Measurements from ENCODE around the gene CFAP58.

The CFAP58 gene

DNA sequence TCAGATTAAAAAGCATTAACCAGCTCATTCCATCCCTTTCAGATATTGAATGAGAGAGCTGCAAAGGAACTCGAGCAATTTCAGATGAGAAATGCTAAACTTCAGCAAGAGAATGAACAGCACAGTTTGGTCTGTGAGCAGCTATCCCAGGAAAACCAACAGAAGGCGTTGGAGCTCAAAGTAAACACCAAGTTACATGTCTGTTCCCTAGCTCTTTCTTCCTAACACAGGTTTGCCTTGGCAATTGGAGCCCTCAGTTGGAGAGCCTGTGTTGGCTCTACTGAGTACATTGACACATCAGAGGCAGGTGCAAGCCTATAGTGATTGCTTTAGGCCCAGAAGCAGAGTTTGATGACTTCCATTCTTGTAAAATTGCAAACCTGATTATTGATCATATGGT, 14.7 kb downstream of the CFAP58 start:
- CTCF ChIA-PET, result interaction anchor here (1.4 to 2.1 kb wide), 3 partner anchors 15 to 95 kb away, joined by 4 to 10 read pairs (median 9); partner anchors contain the start of gene CFAP58
- POLR2A ChIA-PET, result no interaction called here
- no peak overlapping the region for H3K4me3 ChIP-seq (ENCODE audit: low read depth, low read length)
- TF ChIP-seq, protein P1, sequence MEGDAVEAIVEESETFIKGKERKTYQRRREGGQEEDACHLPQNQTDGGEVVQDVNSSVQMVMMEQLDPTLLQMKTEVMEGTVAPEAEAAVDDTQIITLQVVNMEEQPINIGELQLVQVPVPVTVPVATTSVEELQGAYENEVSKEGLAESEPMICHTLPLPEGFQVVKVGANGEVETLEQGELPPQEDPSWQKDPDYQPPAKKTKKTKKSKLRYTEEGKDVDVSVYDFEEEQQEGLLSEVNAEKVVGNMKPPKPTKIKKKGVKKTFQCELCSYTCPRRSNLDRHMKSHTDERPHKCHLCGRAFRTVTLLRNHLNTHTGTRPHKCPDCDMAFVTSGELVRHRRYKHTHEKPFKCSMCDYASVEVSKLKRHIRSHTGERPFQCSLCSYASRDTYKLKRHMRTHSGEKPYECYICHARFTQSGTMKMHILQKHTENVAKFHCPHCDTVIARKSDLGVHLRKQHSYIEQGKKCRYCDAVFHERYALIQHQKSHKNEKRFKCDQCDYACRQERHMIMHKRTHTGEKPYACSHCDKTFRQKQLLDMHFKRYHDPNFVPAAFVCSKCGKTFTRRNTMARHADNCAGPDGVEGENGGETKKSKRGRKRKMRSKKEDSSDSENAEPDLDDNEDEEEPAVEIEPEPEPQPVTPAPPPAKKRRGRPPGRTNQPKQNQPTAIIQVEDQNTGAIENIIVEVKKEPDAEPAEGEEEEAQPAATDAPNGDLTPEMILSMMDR (IDR thresholded peaks at IDR 0.05; ENCODE audit: insufficient read depth, low read length, missing control alignments), result no peak
- no peak for DNase-seq (ENCODE audit: low read depth, low spot score)

DNA sequence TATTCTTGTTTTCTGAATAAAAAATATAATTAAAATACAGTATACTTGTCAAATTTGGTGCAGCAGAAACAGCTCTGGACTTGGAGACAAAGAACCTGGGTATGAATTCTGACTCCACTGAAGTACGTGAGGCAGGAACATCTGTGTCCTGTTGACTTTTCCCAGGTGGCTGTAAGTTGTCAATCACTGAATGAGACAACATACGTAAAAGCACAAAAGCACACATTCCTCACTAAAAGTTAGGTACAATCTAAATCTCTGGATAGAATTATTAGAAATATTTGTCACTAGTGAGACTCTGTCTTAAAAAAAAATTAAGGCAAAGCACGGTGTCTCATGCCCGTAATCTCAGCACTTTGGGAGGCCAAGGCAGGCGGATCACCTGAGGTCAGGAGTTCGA, 18.1 kb downstream of the CFAP58 start:
- TF ChIP-seq, protein P1 (IDR thresholded peaks at IDR 0.05; ENCODE audit: insufficient read depth, low read length, missing control alignments), result no peak
- ChIA-PET POLR2A (no interaction called here), CTCF (interaction anchor here (0.8 kb wide), 1 partner anchor 80 kb away, joined by 3 read pairs; no protein-coding TSS in a partner anchor)
- no peak for DNase-seq (ENCODE audit: low read depth, low spot score)
- H3K4me3 ChIP-seq (ENCODE audit: low read depth, low read length), result no peak overlapping the region

DNA sequence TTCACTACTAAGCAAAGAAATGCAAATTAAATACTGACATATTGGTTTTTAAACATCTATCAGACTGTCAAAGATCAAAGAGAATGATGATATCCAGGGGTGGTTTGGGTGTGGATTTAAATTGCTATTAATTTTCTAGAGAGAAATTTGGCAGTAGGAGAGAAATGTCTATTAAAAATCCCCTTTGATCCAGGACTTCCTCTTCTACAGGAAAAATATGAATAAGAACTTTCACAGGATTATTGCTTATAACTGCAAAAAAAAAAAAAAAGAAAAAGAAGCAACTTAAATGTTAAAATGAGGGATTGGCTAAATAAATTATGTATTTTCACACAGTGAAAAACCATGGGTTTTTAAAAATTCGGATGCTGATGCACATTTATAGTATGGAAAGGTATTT, 21.0 kb downstream of the CFAP58 start:
- no peak overlapping the region for H3K4me3 ChIP-seq (ENCODE audit: low read depth, low read length)

DNA sequence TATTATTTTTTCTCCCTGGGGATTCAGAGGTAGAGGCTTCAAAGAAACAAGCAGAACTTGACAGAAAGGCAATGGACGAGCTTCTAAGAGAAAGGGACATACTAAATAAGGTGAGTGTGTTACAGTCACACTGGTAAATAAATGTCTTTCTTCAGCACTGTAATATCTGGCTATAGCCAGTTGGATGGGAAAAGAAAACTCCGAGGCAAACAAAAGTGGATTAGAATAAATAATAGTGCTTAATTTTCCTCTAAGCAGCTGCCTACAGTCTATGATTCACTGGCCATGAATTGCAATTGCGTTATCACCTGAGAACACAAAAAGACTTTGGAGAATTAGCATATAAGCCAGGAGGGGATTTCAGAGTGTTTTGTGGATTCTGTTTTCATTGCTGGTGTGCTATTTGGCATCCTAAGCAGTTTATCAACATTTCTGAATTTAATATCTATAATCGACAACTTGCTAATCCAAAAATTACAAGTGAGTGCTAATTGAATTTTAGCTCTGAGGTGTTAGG, 23.2 kb downstream of the CFAP58 start:
- H3K4me3 ChIP-seq (ENCODE audit: low read depth, low read length), result no peak overlapping the region
- ChIA-PET POLR2A (no interaction called here), CTCF (interaction anchor here (0.7 to 1.5 kb wide), 2 partner anchors 18 to 37 kb away, joined by 3 read pairs; no protein-coding TSS in a partner anchor)
- no peak for DNase-seq (ENCODE audit: low read depth, low spot score)
- TF ChIP-seq, protein P1 (IDR thresholded peaks at IDR 0.05; ENCODE audit: insufficient read depth, low read length, missing control alignments), result no peak

More for the DNA sequence above, 21.0 kb downstream of the CFAP58 start:
- no peak for DNase-seq (ENCODE audit: low read depth, low spot score)
- TF ChIP-seq, protein P1 (IDR thresholded peaks at IDR 0.05; ENCODE audit: insufficient read depth, low read length, missing control alignments), result no peak
- POLR2A ChIA-PET, result no interaction called here
- CTCF ChIA-PET, result interaction anchor here (1.5 kb wide), 1 partner anchor 83 kb away, joined by 8 read pairs; no protein-coding TSS in a partner anchor

DNA sequence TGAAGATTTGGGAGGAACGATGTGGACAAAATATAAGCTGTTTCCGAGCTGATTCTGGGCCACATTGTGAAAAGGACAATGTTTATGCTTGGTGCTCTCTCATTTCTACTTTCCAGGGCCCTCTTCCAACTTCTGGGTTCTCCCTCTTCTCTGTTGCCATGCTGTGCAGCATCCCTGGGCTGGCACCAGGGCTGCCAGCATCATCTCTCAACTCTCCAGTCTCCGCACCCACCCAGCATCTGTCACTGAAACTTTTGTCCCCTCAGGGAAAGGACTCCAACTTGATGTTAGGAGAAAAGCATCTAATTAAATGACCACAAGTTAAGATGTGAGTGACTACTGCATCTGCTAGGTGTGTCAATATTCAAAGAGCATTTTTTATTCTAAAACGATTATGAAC, 26.7 kb downstream of the CFAP58 start:
- no peak for DNase-seq (ENCODE audit: low read depth, low spot score)
- TF ChIP-seq, protein P1 (IDR thresholded peaks at IDR 0.05; ENCODE audit: insufficient read depth, low read length, missing control alignments), result no peak
- H3K4me3 ChIP-seq (ENCODE audit: low read depth, low read length), result no peak overlapping the region
- ChIA-PET CTCF (interaction anchor here (0.9 to 1.0 kb wide), 2 partner anchors 9 to 89 kb away, joined by 3 to 6 read pairs; no protein-coding TSS in a partner anchor), POLR2A (no interaction called here)

DNA sequence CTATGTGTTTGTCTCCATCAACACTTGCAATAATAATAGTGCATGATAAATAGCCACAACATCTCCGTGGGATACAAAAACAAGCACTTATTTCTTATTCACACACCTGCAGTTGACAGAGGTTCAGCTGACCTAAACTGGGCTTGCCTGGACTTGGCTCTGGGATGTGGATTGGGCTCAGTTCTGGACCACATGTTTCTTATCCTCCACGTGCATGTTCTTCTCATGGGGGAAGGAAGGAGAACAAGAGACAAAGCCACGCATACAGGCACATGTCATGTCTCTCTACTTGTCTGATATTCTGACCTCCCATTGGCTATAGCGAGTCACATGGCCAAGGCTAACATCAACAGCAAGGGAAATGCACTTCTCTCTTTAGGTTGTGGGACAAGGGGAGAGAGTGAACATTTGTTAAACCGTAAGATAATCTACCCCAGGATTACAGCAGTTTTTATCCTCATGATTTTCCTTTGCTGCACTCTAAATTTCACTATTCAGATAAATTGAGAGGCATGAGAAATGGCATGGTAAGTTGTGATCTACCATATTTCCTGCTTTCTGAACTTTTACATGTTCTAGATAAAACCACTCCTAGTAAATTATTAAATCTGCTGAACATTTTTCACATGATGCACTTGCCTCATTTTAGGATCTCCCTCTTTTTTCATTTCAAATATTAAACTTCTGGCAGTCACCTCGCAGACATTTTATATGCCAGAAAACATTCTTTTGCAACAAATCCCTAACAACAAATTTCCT, 33.7 kb downstream of the CFAP58 start:
- CTCF ChIA-PET, result interaction anchor here (0.8 kb wide), 1 partner anchor 19 kb away, joined by 3 read pairs; no protein-coding TSS in a partner anchor
- TF ChIP-seq, protein P1 (IDR thresholded peaks at IDR 0.05; ENCODE audit: insufficient read depth, low read length, missing control alignments), result no peak

More for the DNA sequence above, 33.7 kb downstream of the CFAP58 start:
- DNase-seq (ENCODE audit: low read depth, low spot score), result no peak
- H3K4me3 ChIP-seq (ENCODE audit: low read depth, low read length), result no peak overlapping the region
- POLR2A ChIA-PET, result no interaction called here
